Activated CD8-positive, alpha-beta T cell treated with anti-CD3 and anti-CD28 coated beads for 36 hours (primary cell): ENCODE results near the gene ATP1B1. TPM values are rescaled to one million over a fixed set of nuclear protein-coding genes. Genes with fewer than 3 reads are reported as not detected.

Experiments used
- ATAC-seq: fragments of 200-7000 bp; cut with Tn5 transposase; one replicate; pipeline ENCODE4 v1.10.0; 2021; ENCODE audit warnings: mild to moderate bottlenecking, moderate library complexity
- CTCF ChIA-PET: fragments of 350-600 bp; sonication (Branson Sonifier 250); formaldehyde crosslinking; loops from one replicate; lab custom pipeline; 2021; ENCODE audit warnings: antibody characterized with exemption; lab: Charles Lee
- POLR2A ChIA-PET: fragments of 350-600 bp; sonication (Branson Sonifier 250); formaldehyde crosslinking; loops from one replicate; lab custom pipeline; 2021; ENCODE audit warnings: antibody characterized with exemption; lab: Charles Lee
- DNase-seq: peaks from one replicate; pipeline ENCODE4 v3.0.0-alpha.2; 2020
- H3K27ac Mint-ChIP-seq: one replicate; pipeline ENCODE4 v1.8.0; 2021; ENCODE audit warnings: mild to moderate bottlenecking, mixed read lengths
- H3K27me3 Mint-ChIP-seq: one replicate; pipeline ENCODE4 v1.8.0; 2021; ENCODE audit warnings: mixed read lengths
- H3K36me3 Mint-ChIP-seq: one replicate; pipeline ENCODE4 v1.8.0; 2021; ENCODE audit warnings: low read depth, mixed read lengths
- H3K4me1 Mint-ChIP-seq: one replicate; pipeline ENCODE4 v1.8.0; 2021; ENCODE audit warnings: low read depth, mixed read lengths
- H3K4me3 Mint-ChIP-seq: one replicate; pipeline ENCODE4 v1.8.0; 2021; ENCODE audit warnings: mild to moderate bottlenecking, moderate library complexity, mixed read lengths
- H3K9me3 Mint-ChIP-seq: one replicate; pipeline ENCODE4 v1.8.0; 2021; ENCODE audit warnings: mixed read lengths
- CTCF ChIP-seq: fragments of 200-600 bp; IDR thresholded peaks from one replicate; pipeline ENCODE4 v1.8.0; 2022; ENCODE audit warnings: antibody characterized with exemption, mild to moderate bottlenecking
- intact Hi-C: fragments of 100-400 bp; cut with micrococcal nuclease; formaldehyde crosslinking; loops from one replicate; pipeline ENCODE4 v1.10.0; 2022
- total RNA-seq, 2 experiments: library from RNA; stranded (reverse); gene quantifications; one replicate each; pipeline ENCODE4 v1.2.3, GENCODE V29; 2021

Gene ATP1B1
- total RNA-seq, 2 experiments from 2014 or later, result 3.1 to 3.7 TPM

- peaks cover 13% of the 10 kb centered on the region for H3K4me1 Mint-ChIP-seq
- CTCF ChIA-PET, result interaction anchor here (1.1 kb wide), 1 partner anchor 14 kb away, joined by 3 read pairs; no protein-coding TSS in a partner anchor
- no peak overlapping the region for H3K27ac Mint-ChIP-seq
- DNase-seq (no peak), ATAC-seq (no peak)
- H3K36me3 Mint-ChIP-seq, result no peaks in the 10 kb centered on the region
- no peak for TF ChIP-seq CTCF
- H3K9me3 Mint-ChIP-seq, result no peaks in the 10 kb centered on the region
- POLR2A ChIA-PET, result no interaction called here
- intact Hi-C loops, result no loop called here
- H3K4me3 Mint-ChIP-seq, result no peak overlapping the region
- no peaks in the 10 kb centered on the region for H3K27me3 Mint-ChIP-seq
Observed at GRCh38 chr1:169132512-169133227, 26.2 kb downstream of the ATP1B1 start.

- ATAC-seq (no peak), DNase-seq (no peak)
- Mint-ChIP-seq H3K9me3 (no peaks in the 10 kb centered on the region), H3K4me1 (peaks cover 13% of the 10 kb centered on the region), H3K27me3 (no peaks in the 10 kb centered on the region), H3K36me3 (no peaks in the 10 kb centered on the region), H3K27ac (no peak overlapping the region), H3K4me3 (no peak overlapping the region)
- intact Hi-C loops, result no loop called here
- CTCF ChIA-PET, result interaction anchor here (1.1 kb wide), 1 partner anchor 13 kb away, joined by 3 read pairs; no protein-coding TSS in a partner anchor
- POLR2A ChIA-PET, result no interaction called here
- TF ChIP-seq CTCF, result no peak
Observed at GRCh38 chr1:169133228-169133576, 26.7 kb downstream of the ATP1B1 start.

- ChIA-PET CTCF (interaction anchor here (0.6 to 1.1 kb wide), 2 partner anchors 12 to 497 kb away, joined by 3 read pairs; no protein-coding TSS in a partner anchor), POLR2A (no interaction called here)
- H3K4me3 Mint-ChIP-seq, result no peak overlapping the region
- no peaks in the 10 kb centered on the region for H3K9me3 Mint-ChIP-seq
- TF ChIP-seq CTCF, result peak; percentile 29
- H3K36me3 Mint-ChIP-seq, result no peaks in the 10 kb centered on the region
- no peak overlapping the region for H3K27ac Mint-ChIP-seq
- ATAC-seq (no peak), DNase-seq (no peak)
- peaks cover 14% of the 10 kb centered on the region for H3K4me1 Mint-ChIP-seq
- intact Hi-C loops, result no loop called here
- no peaks in the 10 kb centered on the region for H3K27me3 Mint-ChIP-seq
Observed at GRCh38 chr1:169133801-169134502, 27.5 kb downstream of the ATP1B1 start.

GRCh38 chr1:169137357-169137756 is 30.9 kb downstream of the ATP1B1 start:
- Mint-ChIP-seq H3K27me3 (no peaks in the 10 kb centered on the region), H3K4me1 (peaks cover 22% of the 10 kb centered on the region), H3K9me3 (no peaks in the 10 kb centered on the region), H3K36me3 (no peaks in the 10 kb centered on the region), H3K27ac (no peak overlapping the region), H3K4me3 (no peak overlapping the region)
- POLR2A ChIA-PET, result no interaction called here
- DNase-seq, result no peak
- no peak for TF ChIP-seq CTCF
- CTCF ChIA-PET, result no interaction called here
- intact Hi-C loops, result no loop called here
- ATAC-seq, result no peak
